ENCODE results near the gene DUSP7.

DUSP7 gene

GRCh38 chr3:52082951-52083350 lies 26.6 kb upstream of the DUSP7 start:
- no peak overlapping the region for H3K4me3 ChIP-seq (ENCODE audit: low read depth, low read length)
- in situ Hi-C loops (cut with HindIII; ENCODE audit: low sequenced_read_pairs) = no loop called here
- DNase-seq (ENCODE audit: low read depth, low spot score) = no peak
- TF ChIP-seq CTCF (IDR thresholded peaks at IDR 0.05; ENCODE audit: low read depth, low read length) = no peak

- no peak overlapping the region for H3K4me3 ChIP-seq (ENCODE audit: low read depth, low read length)
- DNase-seq (ENCODE audit: low read depth, low spot score) = no peak
- in situ Hi-C loops (cut with HindIII; ENCODE audit: low sequenced_read_pairs) = no loop called here
- no peak for TF ChIP-seq CTCF (IDR thresholded peaks at IDR 0.05; ENCODE audit: low read depth, low read length)
Measured at GRCh38 chr3:52080830-52081719, 24.7 kb upstream of the DUSP7 start.

GRCh38 chr3:52079958-52080357 lies 23.6 kb upstream of the DUSP7 start:
- in situ Hi-C loops (cut with HindIII; ENCODE audit: low sequenced_read_pairs) = no loop called here
- no peak overlapping the region for H3K4me3 ChIP-seq (ENCODE audit: low read depth, low read length)
- TF ChIP-seq CTCF (IDR thresholded peaks at IDR 0.05; ENCODE audit: low read depth, low read length) = no peak
- DNase-seq (ENCODE audit: low read depth, low spot score) = no peak

- in situ Hi-C loops (cut with HindIII; ENCODE audit: low sequenced_read_pairs) = no loop called here
- no peak for TF ChIP-seq CTCF (IDR thresholded peaks at IDR 0.05; ENCODE audit: low read depth, low read length)
- H3K4me3 ChIP-seq (ENCODE audit: low read depth, low read length) = no peak overlapping the region
- DNase-seq (ENCODE audit: low read depth, low spot score) = no peak
Measured at GRCh38 chr3:52078781-52079560, 22.6 kb upstream of the DUSP7 start.

GRCh38 chr3:52077925-52078324 lies 21.6 kb upstream of the DUSP7 start:
- in situ Hi-C loops (cut with HindIII; ENCODE audit: low sequenced_read_pairs) = no loop called here
- no peak for DNase-seq (ENCODE audit: low read depth, low spot score)
- no peak overlapping the region for H3K4me3 ChIP-seq (ENCODE audit: low read depth, low read length)
- no peak for TF ChIP-seq CTCF (IDR thresholded peaks at IDR 0.05; ENCODE audit: low read depth, low read length)

- H3K4me3 ChIP-seq (ENCODE audit: low read depth, low read length) = no peak overlapping the region
- TF ChIP-seq CTCF (IDR thresholded peaks at IDR 0.05; ENCODE audit: low read depth, low read length) = no peak
- in situ Hi-C loops (cut with HindIII; ENCODE audit: low sequenced_read_pairs) = no loop called here
- no peak for DNase-seq (ENCODE audit: low read depth, low spot score)
Measured at GRCh38 chr3:52076896-52077780, 20.8 kb upstream of the DUSP7 start.
